Cardiac muscle cell (in vitro differentiated cells and primary cell): ENCODE data around the gene CFAP74. TPM values are rescaled to one million over a fixed set of nuclear protein-coding genes. Genes with fewer than 3 reads are reported as not detected.

Source experiments
- DNase-seq, 2 donors: peaks; one replicate each; pipeline versions ENCODE4 v3.0.0 to v3.0.0-alpha.2; 2010 to 2017; ENCODE audit warnings: low read depth in 1 of 2, low spot score in 1 of 2
- H3K27ac ChIP-seq: fragments of 200-600 bp; sonication (generic); 2 replicates; pipeline ENCODE4 v1.5.1; 2016
- H3K27me3 ChIP-seq: fragments of 200-600 bp; sonication (generic); 2 replicates; pipeline ENCODE4 v1.6.0; 2016; ENCODE audit warnings: control low read depth
- H3K36me3 ChIP-seq: fragments of 200-600 bp; sonication (generic); 2 replicates; pipeline ENCODE4 v1.5.1; 2016; ENCODE audit warnings: control low read depth
- H3K4me1 ChIP-seq: fragments of 200-600 bp; sonication (generic); 2 replicates; pipeline ENCODE4 v1.8.1; 2017; ENCODE audit warnings: low read depth, mild to moderate bottlenecking, mixed run types
- H3K4me3 ChIP-seq: fragments of 200-600 bp; sonication (generic); 2 replicates; pipeline ENCODE4 v1.5.1; 2016; ENCODE audit warnings: mild to moderate bottlenecking
- H3K9me3 ChIP-seq: fragments of 200-600 bp; sonication (generic); 2 replicates; pipeline ENCODE4 v1.5.1; 2017; ENCODE audit warnings: low read depth, mild to moderate bottlenecking, control low read depth
- polyA plus RNA-seq: library from polyadenylated mRNA; unstranded; fragments of >200 nt; fragmentation: Nextera tagmentation; extraction: Ambion mirVana; gene quantifications from 2 replicates; pipeline ENCODE4 v1.2.1, GENCODE V29; 2016
- total RNA-seq: library from RNA; depleted of rRNA; stranded (reverse); fragments of >200 nt; gene quantifications from 2 replicates; pipeline ENCODE4 v1.2.3, GENCODE V29; 2016
- TF ChIP-seq, protein P1 (sequence below): IDR thresholded peaks from 2 replicates; pipeline ENCODE4 v1.5.1; 2012; ENCODE audit warnings: low read depth, mild to moderate bottlenecking, low read length

CFAP74 gene
- total and polyA plus RNA-seq, 2 experiments from 2014 or later: 0.63 to 1.7 TPM

GRCh38 chr1:1929639-1930545, 73.7 kb downstream of the CFAP74 start:
- Histone ChIP-seq H3K36me3 (no peaks in the 10 kb centered on the region), H3K4me1 (no peaks in the 10 kb centered on the region), H3K27ac (no peak overlapping the region), H3K9me3 (no peaks in the 10 kb centered on the region), H3K27me3 (no peaks in the 10 kb centered on the region), H3K4me3 (no peak overlapping the region)
- TF ChIP-seq, protein P1, sequence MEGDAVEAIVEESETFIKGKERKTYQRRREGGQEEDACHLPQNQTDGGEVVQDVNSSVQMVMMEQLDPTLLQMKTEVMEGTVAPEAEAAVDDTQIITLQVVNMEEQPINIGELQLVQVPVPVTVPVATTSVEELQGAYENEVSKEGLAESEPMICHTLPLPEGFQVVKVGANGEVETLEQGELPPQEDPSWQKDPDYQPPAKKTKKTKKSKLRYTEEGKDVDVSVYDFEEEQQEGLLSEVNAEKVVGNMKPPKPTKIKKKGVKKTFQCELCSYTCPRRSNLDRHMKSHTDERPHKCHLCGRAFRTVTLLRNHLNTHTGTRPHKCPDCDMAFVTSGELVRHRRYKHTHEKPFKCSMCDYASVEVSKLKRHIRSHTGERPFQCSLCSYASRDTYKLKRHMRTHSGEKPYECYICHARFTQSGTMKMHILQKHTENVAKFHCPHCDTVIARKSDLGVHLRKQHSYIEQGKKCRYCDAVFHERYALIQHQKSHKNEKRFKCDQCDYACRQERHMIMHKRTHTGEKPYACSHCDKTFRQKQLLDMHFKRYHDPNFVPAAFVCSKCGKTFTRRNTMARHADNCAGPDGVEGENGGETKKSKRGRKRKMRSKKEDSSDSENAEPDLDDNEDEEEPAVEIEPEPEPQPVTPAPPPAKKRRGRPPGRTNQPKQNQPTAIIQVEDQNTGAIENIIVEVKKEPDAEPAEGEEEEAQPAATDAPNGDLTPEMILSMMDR: no peak
- DNase-seq: no peak

DNA sequence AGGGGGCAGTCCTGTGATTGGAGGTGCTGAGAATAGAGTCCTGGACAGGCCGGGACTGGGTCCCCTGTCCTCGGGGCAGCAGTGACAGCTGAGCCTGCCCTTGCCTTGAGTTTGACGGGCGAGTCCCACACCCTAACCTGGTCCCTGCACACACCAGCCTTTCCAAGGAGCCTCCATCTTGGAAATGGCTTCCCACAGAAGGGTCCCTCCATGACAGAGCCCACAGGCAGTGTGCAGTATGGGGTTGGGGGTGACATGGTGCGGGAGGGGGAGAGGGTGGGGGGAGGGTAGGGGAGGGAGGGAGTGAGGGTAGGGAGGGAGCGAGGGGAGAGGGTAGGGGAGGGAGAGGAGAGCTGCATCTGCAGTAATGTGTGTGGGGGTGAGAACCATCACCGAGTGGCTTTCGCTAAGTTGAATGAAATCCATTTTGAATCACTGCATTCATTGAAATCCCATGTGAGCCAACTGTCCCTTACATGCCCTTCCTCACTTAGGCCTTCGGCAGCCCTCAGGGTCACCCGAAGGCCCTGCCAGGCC, 74.4 kb downstream of the CFAP74 start:
- H3K4me3 ChIP-seq: no peak overlapping the region
- H3K27me3 ChIP-seq: no peaks in the 10 kb centered on the region
- H3K27ac ChIP-seq: no peak overlapping the region
- TF ChIP-seq, protein P1: no peak
- H3K36me3 ChIP-seq: no peaks in the 10 kb centered on the region
- DNase-seq: no peak
- H3K4me1 ChIP-seq: no peaks in the 10 kb centered on the region
- H3K9me3 ChIP-seq: no peaks in the 10 kb centered on the region

GRCh38 chr1:1928231-1929101, 75.1 kb downstream of the CFAP74 start:
- H3K4me1 ChIP-seq: no peaks in the 10 kb centered on the region
- no peaks in the 10 kb centered on the region for H3K36me3 ChIP-seq
- H3K9me3 ChIP-seq: no peaks in the 10 kb centered on the region
- no peaks in the 10 kb centered on the region for H3K27me3 ChIP-seq
- DNase-seq: no peak
- TF ChIP-seq, protein P1: no peak
- no peak overlapping the region for H3K4me3 ChIP-seq
- H3K27ac ChIP-seq: no peak overlapping the region

DNA sequence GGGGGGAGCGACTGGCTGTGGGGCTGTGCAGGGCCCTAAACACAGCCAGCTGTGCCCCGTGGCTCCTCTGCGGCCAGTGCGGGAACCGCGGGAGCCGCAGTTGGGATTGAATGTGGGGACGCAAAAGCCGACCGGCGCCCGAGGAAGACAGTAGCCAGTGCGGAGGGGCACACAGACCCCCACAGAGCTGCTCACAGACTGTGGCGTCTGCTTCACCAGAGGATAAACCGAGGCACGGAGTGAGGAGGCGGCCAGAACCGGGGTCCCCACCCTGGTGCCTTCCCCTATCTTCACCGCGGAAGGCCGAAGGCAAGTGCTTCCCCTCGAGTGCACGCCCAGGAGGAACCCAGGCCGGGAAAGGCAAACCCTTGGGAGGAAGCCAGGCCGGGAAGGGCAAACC, 75.8 kb downstream of the CFAP74 start:
- Histone ChIP-seq H3K27me3 (no peaks in the 10 kb centered on the region), H3K4me3 (no peak overlapping the region), H3K9me3 (no peaks in the 10 kb centered on the region), H3K36me3 (no peaks in the 10 kb centered on the region), H3K4me1 (peaks cover 2% of the 10 kb centered on the region), H3K27ac (no peak overlapping the region)
- DNase-seq: no peak
- TF ChIP-seq, protein P1: no peak

GRCh38 chr1:1926886-1927660, 76.5 kb downstream of the CFAP74 start:
- H3K27me3 ChIP-seq: no peaks in the 10 kb centered on the region
- DNase-seq: no peak
- TF ChIP-seq, protein P1: no peak

More at GRCh38 chr1:1926886-1927660, 76.5 kb downstream of the CFAP74 start:
- no peaks in the 10 kb centered on the region for H3K36me3 ChIP-seq
- H3K4me3 ChIP-seq: no peak overlapping the region
- no peaks in the 10 kb centered on the region for H3K9me3 ChIP-seq
- peaks cover 2% of the 10 kb centered on the region for H3K4me1 ChIP-seq
- no peak overlapping the region for H3K27ac ChIP-seq
